ENCODE results near the gene SMC6. TPM values are rescaled to one million over a fixed set of nuclear protein-coding genes. Genes with fewer than 3 reads are reported as not detected.

The SMC6 gene, protein sequence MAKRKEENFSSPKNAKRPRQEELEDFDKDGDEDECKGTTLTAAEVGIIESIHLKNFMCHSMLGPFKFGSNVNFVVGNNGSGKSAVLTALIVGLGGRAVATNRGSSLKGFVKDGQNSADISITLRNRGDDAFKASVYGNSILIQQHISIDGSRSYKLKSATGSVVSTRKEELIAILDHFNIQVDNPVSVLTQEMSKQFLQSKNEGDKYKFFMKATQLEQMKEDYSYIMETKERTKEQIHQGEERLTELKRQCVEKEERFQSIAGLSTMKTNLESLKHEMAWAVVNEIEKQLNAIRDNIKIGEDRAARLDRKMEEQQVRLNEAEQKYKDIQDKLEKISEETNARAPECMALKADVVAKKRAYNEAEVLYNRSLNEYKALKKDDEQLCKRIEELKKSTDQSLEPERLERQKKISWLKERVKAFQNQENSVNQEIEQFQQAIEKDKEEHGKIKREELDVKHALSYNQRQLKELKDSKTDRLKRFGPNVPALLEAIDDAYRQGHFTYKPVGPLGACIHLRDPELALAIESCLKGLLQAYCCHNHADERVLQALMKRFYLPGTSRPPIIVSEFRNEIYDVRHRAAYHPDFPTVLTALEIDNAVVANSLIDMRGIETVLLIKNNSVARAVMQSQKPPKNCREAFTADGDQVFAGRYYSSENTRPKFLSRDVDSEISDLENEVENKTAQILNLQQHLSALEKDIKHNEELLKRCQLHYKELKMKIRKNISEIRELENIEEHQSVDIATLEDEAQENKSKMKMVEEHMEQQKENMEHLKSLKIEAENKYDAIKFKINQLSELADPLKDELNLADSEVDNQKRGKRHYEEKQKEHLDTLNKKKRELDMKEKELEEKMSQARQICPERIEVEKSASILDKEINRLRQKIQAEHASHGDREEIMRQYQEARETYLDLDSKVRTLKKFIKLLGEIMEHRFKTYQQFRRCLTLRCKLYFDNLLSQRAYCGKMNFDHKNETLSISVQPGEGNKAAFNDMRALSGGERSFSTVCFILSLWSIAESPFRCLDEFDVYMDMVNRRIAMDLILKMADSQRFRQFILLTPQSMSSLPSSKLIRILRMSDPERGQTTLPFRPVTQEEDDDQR
- polyA plus RNA-seq, result 10 to 100 TPM in 1 of 3 donors, 1 to 10 TPM in 2; 4.1 to 14.6 (median 5.1) TPM

DNA sequence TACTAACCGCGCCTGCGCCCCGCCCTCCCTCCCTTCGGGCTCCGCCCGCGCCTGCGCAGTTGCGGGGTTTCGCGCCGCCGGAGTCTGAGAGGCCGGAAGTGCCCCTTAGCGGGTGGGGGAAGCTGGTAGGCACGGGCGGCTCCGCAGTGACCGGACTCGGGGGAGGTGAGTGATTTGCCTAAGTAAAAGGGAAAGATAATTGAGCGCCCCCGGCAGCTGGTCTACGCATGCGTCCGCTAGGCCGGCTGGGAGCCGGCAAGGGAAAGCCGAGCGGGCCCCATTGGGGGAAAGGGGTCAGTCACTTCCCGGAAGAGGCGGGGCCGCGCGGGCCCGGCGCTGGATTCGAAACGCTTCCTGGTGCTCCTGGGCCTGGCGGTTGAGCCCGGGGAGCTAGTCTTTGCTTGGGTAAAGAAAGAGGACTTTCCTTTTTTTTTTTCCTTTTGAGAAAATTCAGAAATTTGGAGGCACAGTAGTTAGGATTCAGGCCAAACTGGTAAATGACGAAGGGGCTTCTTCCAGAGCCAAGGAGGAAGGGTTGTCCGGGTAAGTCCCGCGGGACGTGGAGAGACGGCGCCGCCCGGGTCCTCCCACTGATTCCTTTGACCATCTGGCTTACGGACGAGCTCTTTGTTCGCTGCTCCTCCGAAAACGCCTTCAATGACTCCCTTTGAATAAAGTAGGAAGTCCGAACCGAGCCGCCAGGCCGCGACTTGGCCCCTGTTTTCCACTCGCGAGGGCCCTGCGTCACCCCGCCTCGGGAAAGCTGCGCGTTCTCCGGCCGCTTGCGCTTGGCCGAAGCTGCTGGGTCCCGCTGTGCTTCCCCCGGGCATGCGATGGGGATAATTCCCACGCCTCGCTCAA, at the start of gene SMC6, which contains the start of gene GEN1:
SMC6 (minus strand) TSS at position 8 of the 861 bp plus-strand sequence. CDS start 7,864 bp downstream, outside the sequence.
GEN1 (plus strand) TSS at position 336 of the 861 bp plus-strand sequence. CDS start 5,806 bp downstream, outside the sequence.
- peak; percentile 92 to 95 (median 93) for DNase-seq
- H3K4me1 Mint-ChIP-seq, result peaks cover 27 to 41% of the 10 kb centered on the region in 2 donors
- H3K36me3 Mint-ChIP-seq, result no peaks in the 10 kb centered on the region
- peaks cover 7 to 8% (median 8%) of the 10 kb centered on the region in 3 donors for H3K27me3 Mint-ChIP-seq (ENCODE audit: low read depth in 3 of 3)
- no peaks in the 10 kb centered on the region for H3K9me3 Mint-ChIP-seq
- peak within 1 kb of the TSS; percentile 91 to 94 (median 93) for H3K4me3 Mint-ChIP-seq
- peak within 1 kb of the TSS; percentile 94 to 98 (median 96) for H3K27ac Mint-ChIP-seq

DNA sequence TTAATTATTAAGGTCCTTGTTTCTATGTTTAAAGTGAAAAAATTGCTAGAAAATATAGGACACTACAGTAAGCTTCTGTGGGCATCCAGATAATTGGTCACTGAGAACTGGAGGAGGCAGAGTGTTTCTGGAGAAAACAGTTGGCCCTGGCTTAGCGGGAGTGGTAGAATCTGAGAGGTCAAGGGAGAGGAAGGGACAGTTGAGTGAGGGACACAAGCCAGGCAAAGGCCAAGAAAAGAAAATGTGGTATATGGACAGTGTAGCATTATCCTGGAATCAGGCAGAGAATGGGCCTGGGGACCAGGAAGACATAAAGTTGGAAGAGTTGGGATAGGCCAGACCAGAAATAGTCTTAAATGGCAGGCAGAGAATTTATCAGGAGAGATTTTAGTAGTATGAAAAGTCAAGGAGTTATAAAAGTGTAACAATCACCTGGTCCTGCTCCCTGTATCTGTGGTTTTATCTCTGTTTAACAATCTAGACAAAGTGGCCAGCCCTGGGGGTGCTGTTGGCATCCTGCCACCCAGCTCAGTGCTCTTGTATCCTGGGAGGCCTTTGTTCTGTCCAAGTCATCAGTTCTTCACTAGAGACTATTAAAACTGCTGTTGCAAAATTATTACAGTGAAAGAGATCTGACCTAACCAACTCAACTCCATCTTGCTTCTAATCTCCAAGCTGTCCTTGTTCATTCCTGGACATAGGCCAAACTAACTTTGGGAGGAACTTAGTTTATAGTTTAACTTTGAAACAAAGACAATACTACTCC, 47.3 kb upstream of the SMC6 start:
- no peak for DNase-seq
- H3K9me3 Mint-ChIP-seq, result no peaks in the 10 kb centered on the region
- no peaks in the 10 kb centered on the region for H3K4me1 Mint-ChIP-seq
- H3K4me3 Mint-ChIP-seq, result no peak overlapping the region
- H3K27ac Mint-ChIP-seq, result no peak overlapping the region
- H3K27me3 Mint-ChIP-seq (ENCODE audit: low read depth in 3 of 3), result peaks cover 0 to 5% (median 4%) of the 10 kb centered on the region in 3 donors
- no peaks in the 10 kb centered on the region for H3K36me3 Mint-ChIP-seq

DNA sequence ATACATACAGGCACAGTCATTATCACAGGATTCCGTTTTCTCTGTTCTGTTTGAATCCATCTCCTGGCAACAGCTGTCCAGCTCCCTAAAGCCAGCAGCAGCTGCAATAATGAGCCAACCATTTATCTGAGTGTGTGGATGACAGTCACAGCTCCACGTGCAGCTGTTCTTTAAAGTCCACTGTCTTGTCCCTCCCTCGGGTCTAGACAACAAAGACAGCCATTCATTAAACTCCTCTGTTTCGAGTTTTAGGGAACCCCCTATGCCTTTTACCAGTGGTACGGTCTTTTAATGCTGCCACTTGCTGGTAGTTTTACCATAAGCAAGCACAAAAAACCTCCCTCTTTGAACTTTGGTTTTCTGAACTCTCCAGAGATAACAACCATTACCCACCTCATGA, 46.6 kb upstream of the SMC6 start:
- Mint-ChIP-seq H3K4me1 (no peaks in the 10 kb centered on the region), H3K36me3 (no peaks in the 10 kb centered on the region), H3K9me3 (no peaks in the 10 kb centered on the region), H3K27ac (no peak overlapping the region), H3K4me3 (no peak overlapping the region), H3K27me3 (ENCODE audit: low read depth in 3 of 3) (peaks cover 0 to 5% (median 4%) of the 10 kb centered on the region in 3 donors)
- no peak for DNase-seq

DNA sequence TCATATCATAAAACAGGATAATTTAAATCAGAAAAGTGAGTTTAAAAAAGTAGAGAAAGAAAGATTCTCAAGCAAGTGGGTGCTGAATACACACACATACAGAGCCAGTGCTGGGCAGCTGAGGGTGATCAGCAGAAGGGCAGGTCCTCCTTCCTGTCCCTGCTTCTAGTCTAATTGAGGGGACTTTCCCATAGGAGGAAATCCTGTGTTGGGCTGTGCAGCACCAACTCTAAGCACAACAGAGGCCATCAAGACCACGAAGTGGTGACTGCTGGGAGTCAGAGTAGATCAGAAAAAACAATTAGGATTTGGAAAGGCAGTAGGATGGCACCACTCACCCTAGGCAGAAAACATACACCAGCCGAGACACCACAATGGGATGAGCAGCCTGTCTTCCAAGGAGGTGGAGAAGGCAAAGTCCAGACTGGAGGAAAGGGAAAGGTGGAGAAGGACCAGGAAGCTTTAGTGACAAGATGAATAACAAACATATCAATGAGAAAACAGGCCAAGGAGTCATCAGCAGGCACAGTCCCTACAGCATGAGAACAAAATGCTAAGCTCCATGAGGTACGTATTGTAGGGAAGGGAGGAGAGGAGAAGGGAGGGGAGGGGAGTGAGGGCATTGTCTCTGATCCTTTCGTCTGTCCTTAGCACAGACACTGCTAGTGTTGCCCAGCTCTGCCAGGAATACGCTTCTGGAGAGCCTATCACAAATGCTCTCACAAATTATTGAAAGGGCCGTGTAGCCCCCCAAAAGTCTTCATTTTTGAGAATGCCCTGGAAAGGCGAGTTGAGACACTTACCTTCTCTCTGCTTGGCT, 45.9 kb upstream of the SMC6 start:
- no peak for DNase-seq
- H3K4me1 Mint-ChIP-seq, result no peaks in the 10 kb centered on the region
- no peak overlapping the region for H3K27ac Mint-ChIP-seq
- peaks cover 0 to 5% (median 4%) of the 10 kb centered on the region in 3 donors for H3K27me3 Mint-ChIP-seq (ENCODE audit: low read depth in 3 of 3)
- H3K9me3 Mint-ChIP-seq, result no peaks in the 10 kb centered on the region
- no peaks in the 10 kb centered on the region for H3K36me3 Mint-ChIP-seq
- no peak overlapping the region for H3K4me3 Mint-ChIP-seq

GRCh38 chr2:17798338-17798737, 44.7 kb upstream of the SMC6 start:
- DNase-seq, result no peak
- no peak overlapping the region for H3K27ac Mint-ChIP-seq
- no peak overlapping the region for H3K4me3 Mint-ChIP-seq
- peaks cover under 1 to 4% (median 3%) of the 10 kb centered on the region in 3 donors for H3K27me3 Mint-ChIP-seq (ENCODE audit: low read depth in 3 of 3)
- no peaks in the 10 kb centered on the region for H3K9me3 Mint-ChIP-seq
- no peaks in the 10 kb centered on the region for H3K4me1 Mint-ChIP-seq
- no peaks in the 10 kb centered on the region for H3K36me3 Mint-ChIP-seq

- Mint-ChIP-seq H3K9me3 (no peaks in the 10 kb centered on the region), H3K4me3 (no peak overlapping the region), H3K4me1 (no peaks in the 10 kb centered on the region), H3K27ac (no peak overlapping the region), H3K27me3 (ENCODE audit: low read depth in 3 of 3) (peaks cover 3 to 13% (median 7%) of the 10 kb centered on the region in 3 donors), H3K36me3 (no peaks in the 10 kb centered on the region)
- no peak for DNase-seq
Observed at GRCh38 chr2:17795309-17795708, 41.7 kb upstream of the SMC6 start.

DNA sequence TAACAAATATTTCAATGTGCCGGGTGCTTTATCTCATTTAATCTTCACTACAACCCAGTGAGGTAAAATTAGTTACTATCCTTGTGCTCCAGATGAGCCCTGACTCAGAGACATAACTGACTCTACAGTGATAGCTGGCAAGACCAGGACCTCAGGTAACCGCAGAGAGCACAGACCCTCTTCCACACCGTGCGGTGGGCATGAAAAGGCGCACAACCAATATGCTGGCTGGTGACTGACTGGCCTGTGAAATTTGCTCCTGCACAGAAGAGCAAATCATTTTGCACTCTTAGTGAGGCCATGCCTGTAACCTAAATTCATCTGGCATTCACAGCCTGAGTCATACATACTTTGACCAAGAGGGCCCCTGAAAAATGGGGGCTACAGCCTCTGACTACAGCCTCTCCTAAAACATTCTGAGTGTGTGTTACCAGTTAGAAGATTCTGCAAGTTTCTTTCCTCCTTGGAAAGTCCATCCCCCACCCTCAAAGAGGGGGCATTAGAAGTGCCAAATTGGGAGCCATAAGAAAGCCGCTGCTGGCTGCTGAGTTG, 40.3 kb upstream of the SMC6 start:
- H3K4me3 Mint-ChIP-seq, result no peak overlapping the region
- no peaks in the 10 kb centered on the region for H3K36me3 Mint-ChIP-seq
- H3K27me3 Mint-ChIP-seq (ENCODE audit: low read depth in 3 of 3), result peaks cover 2 to 11% (median 7%) of the 10 kb centered on the region in 3 donors
- H3K9me3 Mint-ChIP-seq, result peaks cover 0 to 1% (median 0%) of the 10 kb centered on the region in 6 donors
- no peaks in the 10 kb centered on the region for H3K4me1 Mint-ChIP-seq
- no peak overlapping the region for H3K27ac Mint-ChIP-seq
- DNase-seq, result no peak

- Mint-ChIP-seq H3K27me3 (ENCODE audit: low read depth in 3 of 3) (peaks cover 2 to 11% (median 7%) of the 10 kb centered on the region in 3 donors), H3K36me3 (no peaks in the 10 kb centered on the region), H3K9me3 (peaks cover 0 to 1% (median 0%) of the 10 kb centered on the region in 6 donors), H3K4me3 (no peak overlapping the region), H3K4me1 (no peaks in the 10 kb centered on the region), H3K27ac (no peak overlapping the region)
- DNase-seq, result no peak
Observed at GRCh38 chr2:17793296-17793695, 39.7 kb upstream of the SMC6 start.

- Mint-ChIP-seq H3K36me3 (no peaks in the 10 kb centered on the region), H3K4me1 (no peaks in the 10 kb centered on the region), H3K27me3 (ENCODE audit: low read depth in 3 of 3) (peaks cover 2 to 11% (median 7%) of the 10 kb centered on the region in 3 donors), H3K4me3 (no peak overlapping the region), H3K9me3 (peaks cover 0 to 1% (median 0%) of the 10 kb centered on the region in 6 donors), H3K27ac (no peak overlapping the region)
- DNase-seq, result no peak
Observed at GRCh38 chr2:17792515-17792914, 38.9 kb upstream of the SMC6 start.

GRCh38 chr2:17791817-17792130, 38.2 kb upstream of the SMC6 start:
- Mint-ChIP-seq H3K27ac (no peak overlapping the region), H3K4me3 (no peak overlapping the region), H3K9me3 (peaks cover 0 to 1% (median 0%) of the 10 kb centered on the region in 6 donors), H3K27me3 (ENCODE audit: low read depth in 3 of 3) (peaks cover 2 to 11% (median 7%) of the 10 kb centered on the region in 3 donors), H3K4me1 (no peaks in the 10 kb centered on the region), H3K36me3 (no peaks in the 10 kb centered on the region)
- DNase-seq, result no peak

DNA sequence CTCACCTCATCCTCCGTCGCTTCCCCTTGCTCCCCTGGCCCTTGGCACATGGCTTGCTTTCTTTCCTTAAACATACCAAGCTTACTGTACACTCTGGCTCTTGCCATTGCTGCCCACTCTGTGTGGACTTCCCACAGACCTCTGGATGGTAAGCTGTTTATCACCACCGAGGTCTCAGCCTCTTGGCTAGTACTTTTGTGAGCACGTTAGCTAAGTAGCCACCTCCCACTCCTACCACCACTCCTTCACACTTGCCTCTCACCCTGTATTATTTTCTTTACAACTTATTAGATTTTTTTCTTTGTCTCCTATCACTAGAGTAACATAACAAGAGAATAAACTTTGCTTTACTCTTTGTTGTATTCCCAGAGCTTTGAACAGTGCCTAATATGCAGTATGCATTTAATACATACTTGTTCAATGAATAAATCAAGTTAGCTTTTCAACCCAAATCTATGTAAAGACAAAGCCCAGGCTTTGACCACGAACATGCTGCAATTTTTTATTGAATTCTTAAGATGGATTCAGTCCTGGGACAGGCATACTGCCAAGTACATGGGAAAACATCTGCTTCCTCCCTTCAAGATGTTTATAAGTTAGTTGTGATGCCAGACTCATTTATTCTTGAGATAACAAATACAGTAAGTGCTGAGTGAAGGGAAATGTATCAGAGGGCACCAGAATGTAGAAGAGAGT, 37.7 kb upstream of the SMC6 start:
- DNase-seq, result no peak
- no peak overlapping the region for H3K27ac Mint-ChIP-seq
- no peak overlapping the region for H3K4me3 Mint-ChIP-seq
- H3K36me3 Mint-ChIP-seq, result no peaks in the 10 kb centered on the region
- no peaks in the 10 kb centered on the region for H3K4me1 Mint-ChIP-seq
- H3K27me3 Mint-ChIP-seq (ENCODE audit: low read depth in 3 of 3), result peaks cover 2 to 9% (median 7%) of the 10 kb centered on the region in 3 donors
- peaks cover 0 to 1% (median 0%) of the 10 kb centered on the region in 6 donors for H3K9me3 Mint-ChIP-seq
